Mesenchymal stem cell (in vitro differentiated cells and primary cell): ENCODE data around the gene ARFGAP3.
A peak's percentile ranks its signal among the peaks of the same experiment; 100 is the strongest.

Experiments used
- DNase-seq: peaks from one replicate; pipeline ENCODE4 v3.0.0-alpha.2; 2013
- H2AFZ ChIP-seq: one replicate; pipeline ENCODE4 v1.6.1; 2013; ENCODE audit warnings: low read depth, mild to moderate bottlenecking, control low read depth, inconsistent platforms, low read length, moderate library complexity
- H2AK5ac ChIP-seq: 2 replicates; pipeline ENCODE4 v1.6.1; 2013; ENCODE audit warnings: low read length, moderate library complexity, mild to moderate bottlenecking, inconsistent platforms; ENCODE audit not compliant: severe bottlenecking
- H2BK120ac ChIP-seq: one replicate; pipeline ENCODE4 v1.6.1; 2013; ENCODE audit warnings: low read depth, mild to moderate bottlenecking, inconsistent platforms, low read length, moderate library complexity
- H2BK12ac ChIP-seq, 2 experiments: one replicate each; pipeline ENCODE4 v1.6.1; 2013; ENCODE audit warnings: inconsistent platforms in 2 of 2, low read length in 2 of 2, mild to moderate bottlenecking in 2 of 2, moderate library complexity in 2 of 2, control low read depth in 1 of 2
- H2BK15ac ChIP-seq: one replicate; pipeline ENCODE4 v1.6.1; 2013; ENCODE audit warnings: mild to moderate bottlenecking, low read depth, inconsistent platforms; ENCODE audit not compliant: poor library complexity, severe bottlenecking
- H2BK5ac ChIP-seq: 2 replicates; pipeline ENCODE4 v1.6.1; 2013; ENCODE audit warnings: low read depth, mild to moderate bottlenecking, low read length, control low read depth, inconsistent platforms; ENCODE audit not compliant: poor library complexity, severe bottlenecking
- H3K14ac ChIP-seq, 2 experiments: one replicate each; pipeline ENCODE4 v1.6.1; 2013; ENCODE audit warnings: inconsistent platforms in 2 of 2, low read length in 2 of 2, control low read depth in 1 of 2, mild to moderate bottlenecking in 1 of 2, moderate library complexity in 1 of 2
- H3K18ac ChIP-seq, 2 experiments: one replicate each; pipeline ENCODE4 v1.6.1; 2013; ENCODE audit warnings: inconsistent platforms in 2 of 2, low read length in 2 of 2, control low read depth in 1 of 2, low read depth in 1 of 2, mild to moderate bottlenecking in 1 of 2
- H3K23ac ChIP-seq, 2 experiments: one replicate each; pipeline ENCODE4 v1.6.1; 2013; ENCODE audit warnings: inconsistent platforms in 2 of 2, low read length in 2 of 2, mild to moderate bottlenecking in 2 of 2, moderate library complexity in 2 of 2, control low read depth in 1 of 2
- H3K27ac ChIP-seq: 2 replicates; pipeline ENCODE4 v1.5.1; 2013; ENCODE audit warnings: mild to moderate bottlenecking, moderate library complexity, low read length, control low read depth, inconsistent platforms; ENCODE audit not compliant: poor library complexity, severe bottlenecking
- H3K27me3 ChIP-seq, 2 experiments: 2 replicates each; pipeline versions ENCODE4 v1.6.1 to v1.7.0; 2013; ENCODE audit warnings: low read length in 2 of 2, mild to moderate bottlenecking in 2 of 2, moderate library complexity in 2 of 2, control low read depth in 1 of 2, inconsistent platforms in 1 of 2; ENCODE audit not compliant: control insufficient read depth in 1 of 2, insufficient read depth in 1 of 2
- H3K36me3 ChIP-seq, 2 experiments: 2 replicates each; pipeline versions ENCODE4 v1.6.1 to v1.7.0; 2013; ENCODE audit warnings: low read length in 2 of 2, control low read depth in 1 of 2, inconsistent platforms in 1 of 2, low read depth in 1 of 2, mild to moderate bottlenecking in 1 of 2; ENCODE audit not compliant: insufficient read depth in 2 of 2, control insufficient read depth in 1 of 2
- H3K4ac ChIP-seq, 2 experiments: one replicate each; pipeline ENCODE4 v1.6.1; 2013; ENCODE audit warnings: inconsistent platforms in 2 of 2, low read length in 2 of 2, mild to moderate bottlenecking in 2 of 2, moderate library complexity in 2 of 2, control low read depth in 1 of 2, low read depth in 1 of 2
- H3K4me1 ChIP-seq: 2 replicates; pipeline ENCODE4 v1.6.1; 2013; ENCODE audit warnings: low read depth, low read length, control low read depth; ENCODE audit not compliant: control insufficient read depth, insufficient read depth
- H3K4me2 ChIP-seq: 2 replicates; pipeline ENCODE4 v1.6.1; 2013; ENCODE audit warnings: low read length, mild to moderate bottlenecking, inconsistent platforms; ENCODE audit not compliant: poor library complexity, severe bottlenecking
- H3K4me3 ChIP-seq, 2 experiments: 2 replicates each; pipeline versions ENCODE4 v1.5.1 to v1.7.0; 2013; ENCODE audit warnings: low read length in 2 of 2, mild to moderate bottlenecking in 2 of 2, control low read depth in 1 of 2, low read depth in 1 of 2; ENCODE audit not compliant: insufficient read depth in 1 of 2
- H3K79me1 ChIP-seq: replicated peaks from 2 replicates; pipeline ENCODE4 v1.6.1; 2013; ENCODE audit warnings: mild to moderate bottlenecking, control low read depth, low read length, inconsistent platforms; ENCODE audit not compliant: poor library complexity, severe bottlenecking
- H3K9ac ChIP-seq: 2 replicates; pipeline ENCODE4 v1.7.0; 2013; ENCODE audit warnings: mild to moderate bottlenecking, low read length, moderate library complexity
- H3K9me3 ChIP-seq: 2 replicates; pipeline ENCODE4 v1.7.0; 2013; ENCODE audit warnings: mild to moderate bottlenecking, low read length; ENCODE audit not compliant: control insufficient read depth
- H4K8ac ChIP-seq: one replicate; pipeline ENCODE4 v1.6.1; 2013; ENCODE audit warnings: inconsistent platforms, mild to moderate bottlenecking, low read length, moderate library complexity
- H4K91ac ChIP-seq: one replicate; pipeline ENCODE4 v1.6.1; 2013; ENCODE audit warnings: mild to moderate bottlenecking, low read length, inconsistent platforms
- whole genome bisulfite sequencing: methylation state at CpG from one replicate; pipeline ENCODE4 v1.1.7; 2013; ENCODE audit warnings: mixed read lengths; 5-methylcytosine and 5-hydroxymethylcytosine counted together

ARFGAP3 gene

GRCh38 chr22:42808521-42808920 is 48.6 kb downstream of the ARFGAP3 start:
- Histone ChIP-seq H2BK15ac (no peak overlapping the region), H4K8ac (no peak overlapping the region), H2BK12ac (no peak overlapping the region), H3K79me1 (peaks cover 10% of the 10 kb centered on the region), H3K4ac (no peak overlapping the region), H3K23ac (no peak overlapping the region), H2AK5ac (no peak overlapping the region), H3K36me3 (peaks cover 53 to 93% of the 10 kb centered on the region in 2 experiments), H3K9ac (no peak overlapping the region), H3K9me3 (no peaks in the 10 kb centered on the region), H3K4me2 (no peak overlapping the region), H3K14ac (no peak overlapping the region), H3K27me3 (no peaks in the 10 kb centered on the region), H3K4me3 (no peak overlapping the region), H3K4me1 (peaks cover 16% of the 10 kb centered on the region), H2AFZ (no peak overlapping the region), H4K91ac (no peak overlapping the region), H2BK120ac (no peak overlapping the region), H3K18ac (no peak overlapping the region), H2BK5ac (no peak overlapping the region), H3K27ac (no peak overlapping the region)
- no peak for DNase-seq
- WGBS: over 99% methylated on average over 3 of the region's 3 CpGs

- no peak overlapping the region for H3K27ac ChIP-seq
- no peak for DNase-seq
- no peak overlapping the region for H3K4ac ChIP-seq
- no peak overlapping the region for H3K4me3 ChIP-seq
- H3K14ac ChIP-seq: no peak overlapping the region
- no peak overlapping the region for H2BK15ac ChIP-seq
- H3K4me1 ChIP-seq: peaks cover 16% of the 10 kb centered on the region
- no peak overlapping the region for H2BK5ac ChIP-seq
- H2AK5ac ChIP-seq: no peak overlapping the region
- H2BK12ac ChIP-seq: no peak overlapping the region
- no peak overlapping the region for H4K91ac ChIP-seq
- no peaks in the 10 kb centered on the region for H3K27me3 ChIP-seq
- no peak overlapping the region for H3K23ac ChIP-seq
- WGBS: 92% methylated on average over 5 of the region's 6 CpGs
- no peak overlapping the region for H3K18ac ChIP-seq
- no peak overlapping the region for H4K8ac ChIP-seq
- no peaks in the 10 kb centered on the region for H3K9me3 ChIP-seq
- peaks cover 10% of the 10 kb centered on the region for H3K79me1 ChIP-seq
- H2AFZ ChIP-seq: no peak overlapping the region
- no peak overlapping the region for H3K4me2 ChIP-seq
- no peak overlapping the region for H2BK120ac ChIP-seq
- peaks cover 52 to 88% of the 10 kb centered on the region in 2 experiments for H3K36me3 ChIP-seq
- no peak overlapping the region for H3K9ac ChIP-seq
These were observed 49.9 kb downstream of the ARFGAP3 start for GRCh38 chr22:42807185-42807584.

- H3K4ac ChIP-seq: no peak overlapping the region
- H3K14ac ChIP-seq: no peak overlapping the region
- no peak overlapping the region for H2BK120ac ChIP-seq
- no peaks in the 10 kb centered on the region for H3K9me3 ChIP-seq
- H4K91ac ChIP-seq: peak overlapping the region; percentile 47
- H3K27me3 ChIP-seq: no peaks in the 10 kb centered on the region
- no peak overlapping the region for H4K8ac ChIP-seq
- peak overlapping the region; percentile 84 for H2BK5ac ChIP-seq
- H2BK12ac ChIP-seq: peak overlapping the region in 1 of 2 experiments; percentile 45
- H3K4me1 ChIP-seq: peaks cover 16% of the 10 kb centered on the region
- peak overlapping the region; percentile 92 for H3K27ac ChIP-seq
- peak overlapping the region; percentile 9 for H3K9ac ChIP-seq
- no peak overlapping the region for H3K4me3 ChIP-seq
- no peak overlapping the region for H3K23ac ChIP-seq
- 84% methylated on average over 15 of the region's 15 CpGs for WGBS
- DNase-seq: no peak
- H3K18ac ChIP-seq: peak overlapping the region in 1 of 2 experiments; percentile 61
- H3K4me2 ChIP-seq: no peak overlapping the region
- peaks cover 61 to 88% of the 10 kb centered on the region in 2 experiments for H3K36me3 ChIP-seq
- no peak overlapping the region for H2BK15ac ChIP-seq
- peaks cover 16% of the 10 kb centered on the region for H3K79me1 ChIP-seq
- H2AK5ac ChIP-seq: peak overlapping the region; percentile 79
- H2AFZ ChIP-seq: no peak overlapping the region
These were observed 50.9 kb downstream of the ARFGAP3 start for GRCh38 chr22:42805998-42806830.
